ENCODE measurements around the gene MACROD2. TPM values are rescaled to one million over a fixed set of nuclear protein-coding genes. Genes with fewer than 3 reads are reported as not detected.

MACROD2 gene
- total and polyA plus RNA-seq, 2 of the 4 experiments (the other 2 are of a cell fraction), result not detected

- H3K56ac ChIP-seq (ENCODE audit: extremely low read depth, insufficient read depth, low read length), result no peak overlapping the region
- H3K23ac ChIP-seq (ENCODE audit: low read depth, low read length), result no peak overlapping the region
- no peaks in the 10 kb centered on the region for H4K20me1 ChIP-seq (ENCODE audit: insufficient read depth, low read length)
- POLR2A ChIA-PET (ENCODE audit: unreplicated experiment), result no interaction called here
- H3K9me1 ChIP-seq (ENCODE audit: insufficient read depth, low read length), result no peaks in the 10 kb centered on the region
- no peak overlapping the region for H2BK15ac ChIP-seq (ENCODE audit: low read depth, low read length)
- no peak for ATAC-seq (ENCODE audit: low read depth)
- H3K14ac ChIP-seq (replicated peaks; ENCODE audit: low read depth, low read length), result no peak overlapping the region
- no peak overlapping the region for H3K9ac ChIP-seq (ENCODE audit: low read depth, low read length)
- no peak overlapping the region for H4K8ac ChIP-seq (ENCODE audit: low read depth in 2 of 2, low read length in 2 of 2)
- no peak overlapping the region for H2BK120ac ChIP-seq (ENCODE audit: low read depth, low read length)
- no peak overlapping the region for H3K4ac ChIP-seq (ENCODE audit: low read depth, low read length)
- H3K36me3 ChIP-seq (ENCODE audit: control insufficient read depth, insufficient read depth, low read length), result no peaks in the 10 kb centered on the region
- no peak overlapping the region for H4K91ac ChIP-seq (ENCODE audit: insufficient read depth, low read depth, low read length)
- H3K9me3 ChIP-seq (ENCODE audit: control insufficient read depth, insufficient read depth, low read length), result peaks cover 4% of the 10 kb centered on the region; the same call in 1 of the 2 replicates
- TF ChIP-seq NFE2L2 (IDR thresholded peaks at IDR 0.05; ENCODE audit: low read depth, low read length) (no peak), BHLHE40 (IDR thresholded peaks at IDR 0.05; ENCODE audit: low read depth, low read length) (no peak), ELK1 (IDR thresholded peaks at IDR 0.05; ENCODE audit: borderline replicate concordance, low read depth, low read length) (no peak), CHD1 (IDR thresholded peaks at IDR 0.05; ENCODE audit: low read depth, low read length) (no peak), RFX5 (IDR thresholded peaks at IDR 0.05; ENCODE audit: low read depth, low read length) (no peak), USF2 (IDR thresholded peaks at IDR 0.05; ENCODE audit: low read depth, low read length) (no peak), MXI1 (IDR thresholded peaks at IDR 0.05; ENCODE audit: borderline replicate concordance, low read depth, low read length) (no peak), RAD21 (IDR thresholded peaks at IDR 0.05; ENCODE audit: low read length) (no peak), CEBPB (IDR thresholded peaks at IDR 0.05; ENCODE audit: low read depth, low read length) (no peak), POLR2A (IDR thresholded peaks at IDR 0.05; ENCODE audit: low read depth, low read length) (no peak), FOS (IDR thresholded peaks at IDR 0.05; ENCODE audit: low read depth, low read length) (no peak), SMC3 (IDR thresholded peaks at IDR 0.05; ENCODE audit: low read depth, low read length) (no peak), RCOR1 (IDR thresholded peaks at IDR 0.05; ENCODE audit: insufficient replicate concordance, low read length) (no peak), MAZ (IDR thresholded peaks at IDR 0.05; ENCODE audit: borderline replicate concordance, low read depth, low read length) (no peak), MAFK (IDR thresholded peaks at IDR 0.05; ENCODE audit: low read depth, low read length) (no peak), CTCF (conservative IDR thresholded peaks at IDR 0.05; ENCODE audit: low read depth, low read length) (no peak)
- CTCF ChIA-PET, result no interaction called here
- no peak overlapping the region for H2BK5ac ChIP-seq (ENCODE audit: low read depth, low read length, poor library complexity, severe bottlenecking)
- no peak overlapping the region for H3K27ac ChIP-seq (ENCODE audit: insufficient read depth, low read length)
- H3K79me1 ChIP-seq (ENCODE audit: low read depth in 1 of 2, low read length in 2 of 2), result no peaks in the 10 kb centered on the region
- H3K4me1 ChIP-seq (ENCODE audit: control insufficient read depth, insufficient read depth, low read length), result no peaks in the 10 kb centered on the region
- intact Hi-C loops (cut with micrococcal nuclease) (no loop called here), in situ Hi-C loops (cut with MboI; ENCODE audit: low sequenced_read_pairs) (no loop called here), dilution Hi-C loops (cut with HindIII; ENCODE audit: low sequenced_read_pairs, unreplicated experiment) (no loop called here)
- no peak overlapping the region for H3K18ac ChIP-seq (ENCODE audit: low read depth, low read length)
- no peak overlapping the region for H2BK20ac ChIP-seq (ENCODE audit: low read depth, low read length)
- H3K27me3 ChIP-seq (ENCODE audit: control insufficient read depth, insufficient read depth, low read length), result no peaks in the 10 kb centered on the region
- no peak overlapping the region for H2AK5ac ChIP-seq (ENCODE audit: low read depth, low read length)
- BruUV-seq (replicated peaks), result no TSS peak
- H2AK9ac ChIP-seq (replicated peaks; ENCODE audit: low read depth, low read length, poor library complexity), result no peak overlapping the region
- no peak overlapping the region for H3K4me2 ChIP-seq (ENCODE audit: low read depth, low read length)
- no peak overlapping the region for H2AFZ ChIP-seq (replicated peaks; ENCODE audit: low read length, poor library complexity)
- no peak overlapping the region for H3K4me3 ChIP-seq (ENCODE audit: insufficient read depth, low read depth, low read length)
- no peak overlapping the region for H4K5ac ChIP-seq (ENCODE audit: low read depth, low read length)
- DNase-seq, result no peak
- whole genome bisulfite sequencing, 2 experiments (ENCODE audit: extremely low coverage in 2 of 2, insufficient read length in 1 of 2), result no CpG with 5 or more reads among the region's 7 CpGs
Observed at GRCh38 chr20:14036567-14036966, 41.3 kb downstream of the MACROD2 start.

Data from IMR-90 (cell line).